CD14-positive monocyte (primary cell): Measurements from ENCODE around the gene CSGALNACT2. TPM values are rescaled to one million over a fixed set of nuclear protein-coding genes. Genes with fewer than 3 reads are reported as not detected.
A peak's percentile ranks its signal among the peaks of the same experiment; 100 is the strongest.

Source experiments
- DNase-seq, 3 donors: peaks; one replicate each; pipeline ENCODE4 v3.0.0-alpha.2; 2011 to 2022
- H2AFZ ChIP-seq: 2 replicates; pipeline ENCODE4 v1.6.0; 2012; ENCODE audit warnings: mild to moderate bottlenecking, low read depth, low read length, inconsistent platforms; ENCODE audit not compliant: insufficient read depth, poor library complexity, severe bottlenecking
- H3K27ac ChIP-seq, 2 donors: 1 replicate in 1 of 2; 2 replicates in 1 of 2; pipeline ENCODE4 v1.5.1; 2012 to 2013; ENCODE audit warnings: low read length in 2 of 2, control low read depth in 1 of 2, inconsistent platforms in 1 of 2, low read depth in 1 of 2, mild to moderate bottlenecking in 1 of 2
- H3K27me3 ChIP-seq, 2 donors: one replicate each; pipeline versions ENCODE4 v1.6.0 to v1.6.1; 2011 to 2013; ENCODE audit warnings: low read length in 2 of 2; ENCODE audit not compliant: control insufficient read depth in 2 of 2, insufficient read depth in 2 of 2
- H3K36me3 ChIP-seq, 2 donors: replicated peaks in 1 of 2; 1 replicate in 1 of 2; 2 replicates in 1 of 2; pipeline versions ENCODE4 v1.5.1 to v1.6.1; 2012 to 2013; ENCODE audit warnings: low read length in 2 of 2, control low read depth in 1 of 2, inconsistent platforms in 1 of 2, mild to moderate bottlenecking in 1 of 2; ENCODE audit not compliant: insufficient read depth in 2 of 2, control insufficient read depth in 1 of 2
- H3K4me1 ChIP-seq, 2 donors: 1 replicate in 1 of 2; 2 replicates in 1 of 2; pipeline versions ENCODE4 v1.5.1 to v1.6.1; 2012 to 2013; ENCODE audit warnings: low read length in 2 of 2, control low read depth in 1 of 2, inconsistent platforms in 1 of 2, mild to moderate bottlenecking in 1 of 2, moderate library complexity in 1 of 2; ENCODE audit not compliant: insufficient read depth in 2 of 2, control insufficient read depth in 1 of 2
- H3K4me2 ChIP-seq: replicated peaks from 2 replicates; pipeline ENCODE3; 2012; ENCODE audit warnings: low read length, moderate library complexity, mild to moderate bottlenecking; ENCODE audit not compliant: poor library complexity, severe bottlenecking; ENCODE audit errors: extremely low read depth
- H3K4me3 ChIP-seq, 3 experiments: fragments of 200-600 bp in 1 of 3; sonication (generic) in 1 of 3; replicated peaks in 1 of 3; 1 replicate in 2 of 3; 2 replicates in 1 of 3; pipeline ENCODE4 v1.5.1; 2011 to 2013; ENCODE audit warnings: low read length in 3 of 3, mild to moderate bottlenecking in 3 of 3, control low read depth in 2 of 3, low read depth in 2 of 3, inconsistent platforms in 1 of 3, moderate library complexity in 1 of 3
- H3K79me2 ChIP-seq: 2 replicates; pipeline ENCODE4 v1.6.0; 2012; ENCODE audit warnings: mild to moderate bottlenecking, control low read depth, inconsistent platforms, low read length, moderate library complexity; ENCODE audit not compliant: insufficient read depth
- H3K9ac ChIP-seq: 2 replicates; pipeline ENCODE4 v1.6.0; 2017; ENCODE audit warnings: low read length, mild to moderate bottlenecking; ENCODE audit not compliant: insufficient read depth, poor library complexity, severe bottlenecking
- H3K9me3 ChIP-seq, 2 donors: replicated peaks in 1 of 2; 1 replicate in 1 of 2; 2 replicates in 1 of 2; pipeline versions ENCODE4 v1.5.1 to v1.6.1; 2012 to 2013; ENCODE audit warnings: low read length in 2 of 2, control low read depth in 1 of 2; ENCODE audit not compliant: control insufficient read depth in 1 of 2, insufficient read depth in 1 of 2
- H4K20me1 ChIP-seq: 2 replicates; pipeline ENCODE4 v1.6.0; 2012; ENCODE audit warnings: mild to moderate bottlenecking, low read length, control low read depth, moderate library complexity; ENCODE audit not compliant: insufficient read depth
- H3K27ac Mint-ChIP-seq, 7 donors: one replicate each; pipeline ENCODE4 v1.8.0; 2020; ENCODE audit warnings: mild to moderate bottlenecking in 7 of 7, mixed read lengths in 7 of 7, moderate library complexity in 6 of 7, inconsistent platforms in 2 of 7
- H3K27me3 Mint-ChIP-seq, 3 donors: one replicate each; pipeline ENCODE4 v1.8.0; 2021 to 2022; ENCODE audit warnings: low read depth in 3 of 3, mild to moderate bottlenecking in 3 of 3, mixed read lengths in 3 of 3, moderate library complexity in 3 of 3, inconsistent platforms in 1 of 3
- H3K36me3 Mint-ChIP-seq, 2 donors: one replicate each; pipeline ENCODE4 v1.8.0; 2020; ENCODE audit warnings: mixed read lengths in 2 of 2, inconsistent platforms in 1 of 2, mild to moderate bottlenecking in 1 of 2
- H3K4me1 Mint-ChIP-seq: one replicate; pipeline ENCODE4 v1.8.0; 2020; ENCODE audit warnings: mild to moderate bottlenecking, mixed read lengths
- H3K4me3 Mint-ChIP-seq, 2 donors: one replicate each; pipeline ENCODE4 v1.8.0; 2020; ENCODE audit warnings: mild to moderate bottlenecking in 2 of 2, mixed read lengths in 2 of 2, moderate library complexity in 1 of 2
- H3K9me3 Mint-ChIP-seq, 7 donors: one replicate each; pipeline ENCODE4 v1.8.0; 2020 to 2022; ENCODE audit warnings: mixed read lengths in 7 of 7, mild to moderate bottlenecking in 6 of 7, moderate library complexity in 6 of 7, inconsistent platforms in 2 of 7
- CTCF ChIP-seq: fragments of 200-600 bp; IDR thresholded peaks from one replicate; pipeline ENCODE4 v1.8.0; 2022; ENCODE audit warnings: antibody characterized with exemption, mild to moderate bottlenecking
- WGBS: methylation state at CpG from one replicate; pipeline ENCODE4 v1.1.5; 2013; ENCODE audit warnings: missing lambda C conversion rate; ENCODE audit not compliant: insufficient coverage; 5-methylcytosine and 5-hydroxymethylcytosine counted together
- intact Hi-C, 2 donors: fragments of 100-400 bp; cut with micrococcal nuclease; formaldehyde crosslinking; loops; one replicate each; pipeline versions ENCODE4 v1.15.0 to v1.15.1; 2023
- polyA plus RNA-seq, 3 donors: library from polyadenylated mRNA; depleted of rRNA in 1 of 3; unstranded in 2 of 3; stranded (reverse) in 1 of 3; fragments of 300-500 nt in 2 of 3; fragments of >200 nt in 1 of 3; fragmentation: Illumina TruSeq in 2 of 3; gene quantifications; 1 replicate in 2 of 3; 2 replicates in 1 of 3; pipeline ENCODE4 v1.2.3, GENCODE V29; 2012 to 2021

CSGALNACT2 gene
- polyA plus RNA-seq, 3 donors = 43.7 to 80.1 (median 48.2) TPM

GRCh38 chr10:43155221-43155620, 17.0 kb downstream of the CSGALNACT2 start:
- H3K9ac ChIP-seq = no peak overlapping the region
- H3K4me1 Mint-ChIP-seq = peaks cover 63% of the 10 kb centered on the region
- H3K27ac ChIP-seq = peak overlapping the region in 1 of 2 donors; percentile 1
- no peak for TF ChIP-seq CTCF
- peaks cover 30 to 31% of the 10 kb centered on the region in 2 donors for H3K36me3 Mint-ChIP-seq
- H3K4me1 ChIP-seq = peaks cover 25 to 63% of the 10 kb centered on the region in 2 donors
- no peaks in the 10 kb centered on the region for H3K27me3 ChIP-seq
- no peak overlapping the region for H3K4me3 Mint-ChIP-seq
- DNase-seq = no peak
- no peaks in the 10 kb centered on the region for H3K9me3 Mint-ChIP-seq
- peaks cover 100% of the 10 kb centered on the region for H4K20me1 ChIP-seq
- peaks cover 100% of the 10 kb centered on the region for H3K79me2 ChIP-seq
- H3K27me3 Mint-ChIP-seq = peaks cover 0 to 3% (median 0%) of the 10 kb centered on the region in 3 donors
- H3K9me3 ChIP-seq = no peaks in the 10 kb centered on the region
- peak overlapping the region in 4 of 7 donors; percentile 53 to 65 (median 54) for H3K27ac Mint-ChIP-seq
- intact Hi-C loops = no loop called here
- peaks cover 5 to 24% of the 10 kb centered on the region in 2 donors for H3K36me3 ChIP-seq
- WGBS = no CpG with 5 or more reads among the region's 2 CpGs
- H3K4me2 ChIP-seq = no peak overlapping the region
- no peak overlapping the region for H2AFZ ChIP-seq
- no peak overlapping the region for H3K4me3 ChIP-seq

GRCh38 chr10:43155741-43156140, 17.5 kb downstream of the CSGALNACT2 start:
- no peaks in the 10 kb centered on the region for H3K27me3 ChIP-seq
- no peaks in the 10 kb centered on the region for H3K9me3 ChIP-seq
- no peak overlapping the region for H3K9ac ChIP-seq
- Mint-ChIP-seq H3K4me1 (peaks cover 62% of the 10 kb centered on the region), H3K27me3 (peaks cover 0 to 3% (median 0%) of the 10 kb centered on the region in 3 donors), H3K9me3 (no peaks in the 10 kb centered on the region), H3K36me3 (peaks cover 30 to 32% of the 10 kb centered on the region in 2 donors), H3K4me3 (no peak overlapping the region), H3K27ac (peak overlapping the region in 4 of 7 donors; percentile 12 to 65 (median 36))
- H3K4me1 ChIP-seq = peaks cover 30 to 63% of the 10 kb centered on the region in 2 donors
- peaks cover 5 to 24% of the 10 kb centered on the region in 2 donors for H3K36me3 ChIP-seq
- WGBS = no CpG with 5 or more reads among the region's 1 CpG
- no peak for TF ChIP-seq CTCF
- no peak for DNase-seq
- peaks cover 100% of the 10 kb centered on the region for H3K79me2 ChIP-seq
- no peak overlapping the region for H3K4me3 ChIP-seq
- H2AFZ ChIP-seq = no peak overlapping the region
- H4K20me1 ChIP-seq = peaks cover 99% of the 10 kb centered on the region
- H3K4me2 ChIP-seq = no peak overlapping the region
- intact Hi-C loops = no loop called here
- H3K27ac ChIP-seq = peak overlapping the region in 1 of 2 donors; percentile 1
